Activated CD8-positive, alpha-beta memory T cell treated with anti-CD3 and anti-CD28 coated beads for 4 hours (primary cell): Measurements from ENCODE around the gene MORN2.
A peak's percentile ranks its signal among the peaks of the same experiment; 100 is the strongest.
"Not testable (repeated sequence)": the region's sequence is repeated elsewhere in the genome, so short reads cannot be mapped to it uniquely, and the experiment has no call there.

Source experiments
- DNase-seq, 2 donors: peaks; one replicate each; pipeline ENCODE4 v3.0.0-alpha.2; 2020; ENCODE audit warnings: low read depth in 2 of 2

The MORN2 gene

GRCh38 chr2:38875576-38876367 is at the start of gene MORN2, which contains the start of gene DHX57:
Gene MORN2 (plus strand): TSS chr2:38875976.
Gene DHX57 (minus strand): TSS chr2:38875934. CDS start chr2:38868405, 7,529 bp downstream.
- peak; percentile 52 to 70 for DNase-seq

GRCh38 chr2:38827539-38828145 is 48.1 kb upstream of the MORN2 start:
- not testable (repeated sequence) for DNase-seq

- DNase-seq = no peak
Observed at GRCh38 chr2:38828460-38828859, 47.3 kb upstream of the MORN2 start.

- no peak for DNase-seq
Observed at GRCh38 chr2:38829971-38830370, 45.8 kb upstream of the MORN2 start.

- DNase-seq = no peak
Observed at GRCh38 chr2:38830526-38831159, 45.1 kb upstream of the MORN2 start.

- DNase-seq = no peak
Observed at GRCh38 chr2:38835015-38835601, 40.7 kb upstream of the MORN2 start.

- DNase-seq = no peak
Observed at GRCh38 chr2:38835990-38836389, 39.8 kb upstream of the MORN2 start.

GRCh38 chr2:38836791-38837190 is 39.0 kb upstream of the MORN2 start:
- no peak for DNase-seq

- DNase-seq = no peak
Observed at GRCh38 chr2:38850045-38850444, 25.7 kb upstream of the MORN2 start.

GRCh38 chr2:38856165-38856564 is 19.6 kb upstream of the MORN2 start:
- DNase-seq = no peak

GRCh38 chr2:38862476-38862875 is 13.3 kb upstream of the MORN2 start:
- DNase-seq = no peak

- DNase-seq = no peak
Observed at GRCh38 chr2:38863061-38863695, 12.6 kb upstream of the MORN2 start.

- DNase-seq = no peak
Observed at GRCh38 chr2:38866773-38867443, 8.9 kb upstream of the MORN2 start.

- DNase-seq = no peak
Observed at GRCh38 chr2:38871432-38871831, 4.3 kb upstream of the MORN2 start.

GRCh38 chr2:38873763-38874162 is 2.0 kb upstream of the MORN2 start:
- no peak for DNase-seq

GRCh38 chr2:38875227-38875575 is 575 bp upstream of the MORN2 start:
- no peak for DNase-seq

GRCh38 chr2:38876407-38876806 is 631 bp downstream of the MORN2 start:
- no peak for DNase-seq

- no peak for DNase-seq
Observed at GRCh38 chr2:38886063-38886462, 10.3 kb downstream of the MORN2 start.

- no peak for DNase-seq
Observed at GRCh38 chr2:38887347-38887746, 11.6 kb downstream of the MORN2 start.

GRCh38 chr2:38887902-38888554 is 12.3 kb downstream of the MORN2 start:
- no peak for DNase-seq

- no peak for DNase-seq
Observed at GRCh38 chr2:38889045-38889444, 13.3 kb downstream of the MORN2 start.
